HCT116 (cell line): ENCODE measurements around the gene PRKAA1. TPM values are rescaled to one million over a fixed set of nuclear protein-coding genes. Genes with fewer than 3 reads are reported as not detected.
A peak's percentile ranks its signal among the peaks of the same experiment; 100 is the strongest.

Experiments
- ATAC-seq: fragments of 200-7000 bp; cut with Tn5 transposase; 2 replicates; pipeline ENCODE4 v1.9.1; 2020; ENCODE audit warnings: mild to moderate bottlenecking, moderate library complexity
- BruUV-seq: library from RNA; stranded (reverse); fragments of 400-500 nt; replicated peaks from 2 replicates; lab custom pipeline; 2021; lab: Mats Ljungman, UMichigan
- CTCF ChIA-PET: fragments of 300-600 bp; sonication (Branson Sonifier 250); formaldehyde crosslinking; loops from one replicate; lab custom pipeline; 2021; ENCODE audit warnings: antibody characterized with exemption; lab: Charles Lee
- POLR2A ChIA-PET: fragments of 300-600, 350-600 bp; sonication (Branson Sonifier 250); formaldehyde crosslinking; loops from one replicate; lab custom pipeline; 2021; ENCODE audit warnings: antibody characterized with exemption; lab: Charles Lee
- RAD21 ChIA-PET, 2 experiments: fragments of 300-600 bp; sonication (Branson Sonifier 250); formaldehyde crosslinking; loops; one replicate each; lab custom pipeline; 2023; ENCODE audit warnings: low total read pairs in 2 of 2; ENCODE audit not compliant: uncharacterized antibody in 2 of 2, unreplicated experiment in 2 of 2, low non-redundant PET in 1 of 2; lab: Charles Lee
- DNase-seq: peaks from one replicate; pipeline ENCODE4 v3.0.0-alpha.2; 2010; ENCODE audit warnings: low read depth, low spot score
- H2AFZ ChIP-seq: fragments of 200-600 bp; shearing (Covaris generic), sonication (generic); 2 replicates; pipeline ENCODE4 v1.6.1; 2017; ENCODE audit warnings: low read depth, mixed run types, mixed read lengths, antibody characterized with exemption, low read length; ENCODE audit not compliant: poor library complexity, severe bottlenecking
- H3K27ac ChIP-seq: 2 replicates; pipeline ENCODE4 v1.5.1; 2012; ENCODE audit warnings: low read depth, low read length
- H3K27me3 ChIP-seq: fragments of 200-600 bp; sonication (generic); 2 replicates; pipeline ENCODE4 v1.6.1; 2016; ENCODE audit warnings: mixed run types, low read length, mixed read lengths; ENCODE audit not compliant: insufficient read depth
- H3K36me3 ChIP-seq, 2 experiments: fragments of 200-500 bp in 1 of 2; fragments of 200-600 bp in 1 of 2; sonication (Bioruptor generic) in 1 of 2; sonication (generic) in 1 of 2; 2 replicates each; pipeline versions ENCODE4 v1.5.1 to v1.6.1; 2014 to 2016; ENCODE audit warnings: low read length in 2 of 2, inconsistent platforms in 1 of 2, mixed read lengths in 1 of 2, mixed run types in 1 of 2; ENCODE audit not compliant: insufficient read depth in 2 of 2, control insufficient read depth in 1 of 2
- H3K4me1 ChIP-seq, 2 experiments: fragments of 200-600 bp in 1 of 2; sonication (generic) in 1 of 2; 2 replicates each; pipeline versions ENCODE4 v1.5.1 to v1.6.1; 2012 to 2017; ENCODE audit warnings: low read length in 2 of 2, inconsistent platforms in 1 of 2, mild to moderate bottlenecking in 1 of 2, mixed read lengths in 1 of 2, mixed run types in 1 of 2, moderate library complexity in 1 of 2; ENCODE audit not compliant: insufficient read depth in 2 of 2, control insufficient read depth in 1 of 2
- H3K4me2 ChIP-seq: fragments of 200-600 bp; sonication (generic); 2 replicates; pipeline ENCODE4 v1.6.1; 2017; ENCODE audit warnings: mixed run types, low read length, mixed read lengths
- H3K4me3 ChIP-seq, 2 experiments: fragments of 200-600 bp in 1 of 2; sonication (generic) in 1 of 2; replicated peaks in 1 of 2; 2 replicates each; pipeline ENCODE4 v1.5.1; 2011 to 2016; ENCODE audit warnings: low read length in 2 of 2, control low read depth in 1 of 2, low read depth in 1 of 2, mild to moderate bottlenecking in 1 of 2, mixed read lengths in 1 of 2, mixed run types in 1 of 2
- H3K79me2 ChIP-seq: fragments of 200-600 bp; sonication (generic); 2 replicates; pipeline ENCODE4 v1.6.1; 2017; ENCODE audit warnings: mild to moderate bottlenecking, mixed run types, low read length, moderate library complexity, mixed read lengths; ENCODE audit not compliant: insufficient read depth
- H3K9ac ChIP-seq: fragments of 200-600 bp; sonication (generic); 2 replicates; pipeline ENCODE4 v1.6.1; 2016; ENCODE audit warnings: low read length, mixed read lengths
- H3K9me2 ChIP-seq: fragments of 200-600 bp; sonication (generic), shearing (Covaris generic); 2 replicates; pipeline ENCODE4 v1.6.1; 2017; ENCODE audit warnings: mixed run types, mild to moderate bottlenecking, moderate library complexity; ENCODE audit not compliant: insufficient read depth
- H3K9me3 ChIP-seq, 2 experiments: fragments of 200-500 bp in 1 of 2; fragments of 200-600 bp in 1 of 2; sonication (Bioruptor generic) in 1 of 2; sonication (generic) in 1 of 2; 2 replicates each; pipeline ENCODE4 v1.6.1; 2014 to 2017; ENCODE audit warnings: low read length in 2 of 2, mixed read lengths in 2 of 2, inconsistent platforms in 1 of 2, low read depth in 1 of 2, mild to moderate bottlenecking in 1 of 2, mixed run types in 1 of 2, moderate library complexity in 1 of 2; ENCODE audit not compliant: control insufficient read depth in 1 of 2, insufficient read depth in 1 of 2
- H4K20me1 ChIP-seq: fragments of 200-600 bp; sonication (generic), shearing (Covaris generic); 2 replicates; pipeline ENCODE4 v1.6.1; 2017; ENCODE audit warnings: mixed run types, mild to moderate bottlenecking, moderate library complexity; ENCODE audit not compliant: insufficient read depth
- ELF1 ChIP-seq: IDR thresholded peaks from 2 replicates; pipeline ENCODE4 v1.6.1; 2012; ENCODE audit warnings: low read depth, borderline replicate concordance
- EZH2 ChIP-seq: fragments of 200-600 bp; sonication (generic); IDR thresholded peaks from 2 replicates; pipeline ENCODE4 v1.6.1; 2017; ENCODE audit warnings: antibody characterized with exemption, mixed run types
- EZH2phosphoT487 ChIP-seq: fragments of 200-600 bp; IDR thresholded peaks from 2 replicates; pipeline ENCODE4 v1.6.1; 2018; ENCODE audit warnings: antibody characterized with exemption, borderline replicate concordance
- JUND ChIP-seq: IDR thresholded peaks from 2 replicates; pipeline ENCODE4 v1.6.1; 2012
- ZFX ChIP-seq: fragments of 450-650 bp; IDR thresholded peaks from 2 replicates; pipeline ENCODE4 v1.6.1; 2017
- intact Hi-C: fragments of 100-400 bp; cut with micrococcal nuclease; formaldehyde crosslinking; loops from 2 replicates; pipeline ENCODE4 v1.10.0; 2022
- total RNA-seq: library from RNA; stranded (reverse); gene quantifications from one replicate; pipeline ENCODE4 v1.2.1, GENCODE V29; 2021; ENCODE audit not compliant: unreplicated experiment
- TF ChIP-seq, protein P1 (sequence below): IDR thresholded peaks from 2 replicates; pipeline ENCODE4 v1.6.1; 2012
- TF ChIP-seq, protein P2 (sequence below): IDR thresholded peaks from 2 replicates; pipeline ENCODE4 v1.6.1; 2012; ENCODE audit warnings: low read depth
- TF ChIP-seq, protein P3 (sequence below): IDR thresholded peaks from 2 replicates; pipeline ENCODE4 v1.6.1; 2011; ENCODE audit warnings: mild to moderate bottlenecking, low read length, moderate library complexity; ENCODE audit not compliant: insufficient replicate concordance; ENCODE audit errors: extremely low read depth
- TF ChIP-seq, protein P4 (sequence below): IDR thresholded peaks from 2 replicates; pipeline ENCODE4 v1.6.1; 2012

The PRKAA1 gene
- total RNA-seq, 1 experiment from 2014 or later, result 53.5 TPM

DNA sequence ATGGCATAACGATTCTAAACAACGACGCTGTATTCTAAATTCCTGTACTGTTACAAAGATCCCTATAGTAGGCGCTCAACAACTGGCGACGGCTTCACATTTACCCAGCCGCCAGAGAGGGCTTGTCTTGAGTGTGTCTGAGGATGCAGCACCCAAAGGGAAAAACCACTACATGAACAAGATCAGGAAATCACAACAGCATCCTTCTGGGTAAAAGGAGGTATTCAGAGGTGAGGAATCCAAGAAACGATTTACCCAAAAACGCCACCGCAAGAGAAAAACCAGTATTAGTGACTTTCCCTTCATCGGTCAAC lies 43.1 kb downstream of the PRKAA1 start (continued):
- TF ChIP-seq, protein P1, sequence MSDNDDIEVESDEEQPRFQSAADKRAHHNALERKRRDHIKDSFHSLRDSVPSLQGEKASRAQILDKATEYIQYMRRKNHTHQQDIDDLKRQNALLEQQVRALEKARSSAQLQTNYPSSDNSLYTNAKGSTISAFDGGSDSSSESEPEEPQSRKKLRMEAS, result no peak

DNA sequence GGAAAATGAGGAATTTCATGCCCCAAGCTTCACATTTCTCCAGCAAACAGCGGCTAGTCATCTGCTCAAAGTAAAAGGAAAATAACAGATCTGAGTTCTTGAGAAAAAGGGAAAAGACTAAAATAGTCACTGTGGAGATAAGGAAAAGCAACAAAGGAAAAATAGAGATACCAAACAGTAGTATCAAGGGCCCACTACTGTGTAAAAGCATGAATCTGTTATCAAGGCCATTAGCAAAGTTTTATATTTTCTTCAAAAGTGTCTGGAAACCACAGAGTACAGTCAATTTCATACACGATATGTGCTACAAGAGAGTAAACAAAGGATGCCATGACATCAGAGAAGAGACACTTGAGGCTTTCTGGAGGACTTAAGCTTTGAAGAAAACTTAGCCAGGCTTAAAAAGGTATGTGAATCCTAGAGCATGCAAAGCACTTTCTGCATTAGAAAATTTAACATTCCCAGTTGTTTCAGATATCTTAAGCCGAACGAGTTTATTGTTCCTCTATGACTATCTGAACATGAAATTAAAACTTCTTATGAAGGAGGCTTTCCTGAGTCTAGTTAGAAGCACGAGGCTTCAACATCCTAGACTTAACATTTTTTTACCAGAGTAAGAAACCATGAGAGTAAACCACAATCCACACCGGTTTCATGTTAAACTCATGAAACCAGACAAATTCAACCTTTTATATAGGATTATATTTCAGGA lies 43.6 kb downstream of the PRKAA1 start:
- CTCF ChIA-PET, result no interaction called here
- intact Hi-C loops, result loop anchor here (1.0 to 2.0 kb wide), 2 partner anchors 44 to 124 kb away; partner anchors contain the start of gene PRKAA1
- H3K36me3 ChIP-seq, result no peaks in the 10 kb centered on the region; a peak in 1 of 4 replicates
- no peaks in the 10 kb centered on the region for H3K27me3 ChIP-seq
- no peaks in the 10 kb centered on the region for H3K9me2 ChIP-seq
- RAD21 ChIA-PET, result interaction anchor here in 1 of 2 experiments (0.6 kb wide), 1 partner anchor 75 kb away, joined by 3 read pairs; no protein-coding TSS in a partner anchor
- DNase-seq (no peak), ATAC-seq (no peak)
- peaks cover 4 to 15% of the 10 kb centered on the region in 2 experiments; a peak in 3 of 4 replicates for H3K4me1 ChIP-seq
- H3K4me2 ChIP-seq, result peak overlapping the region; percentile 84
- TF ChIP-seq, protein P2, sequence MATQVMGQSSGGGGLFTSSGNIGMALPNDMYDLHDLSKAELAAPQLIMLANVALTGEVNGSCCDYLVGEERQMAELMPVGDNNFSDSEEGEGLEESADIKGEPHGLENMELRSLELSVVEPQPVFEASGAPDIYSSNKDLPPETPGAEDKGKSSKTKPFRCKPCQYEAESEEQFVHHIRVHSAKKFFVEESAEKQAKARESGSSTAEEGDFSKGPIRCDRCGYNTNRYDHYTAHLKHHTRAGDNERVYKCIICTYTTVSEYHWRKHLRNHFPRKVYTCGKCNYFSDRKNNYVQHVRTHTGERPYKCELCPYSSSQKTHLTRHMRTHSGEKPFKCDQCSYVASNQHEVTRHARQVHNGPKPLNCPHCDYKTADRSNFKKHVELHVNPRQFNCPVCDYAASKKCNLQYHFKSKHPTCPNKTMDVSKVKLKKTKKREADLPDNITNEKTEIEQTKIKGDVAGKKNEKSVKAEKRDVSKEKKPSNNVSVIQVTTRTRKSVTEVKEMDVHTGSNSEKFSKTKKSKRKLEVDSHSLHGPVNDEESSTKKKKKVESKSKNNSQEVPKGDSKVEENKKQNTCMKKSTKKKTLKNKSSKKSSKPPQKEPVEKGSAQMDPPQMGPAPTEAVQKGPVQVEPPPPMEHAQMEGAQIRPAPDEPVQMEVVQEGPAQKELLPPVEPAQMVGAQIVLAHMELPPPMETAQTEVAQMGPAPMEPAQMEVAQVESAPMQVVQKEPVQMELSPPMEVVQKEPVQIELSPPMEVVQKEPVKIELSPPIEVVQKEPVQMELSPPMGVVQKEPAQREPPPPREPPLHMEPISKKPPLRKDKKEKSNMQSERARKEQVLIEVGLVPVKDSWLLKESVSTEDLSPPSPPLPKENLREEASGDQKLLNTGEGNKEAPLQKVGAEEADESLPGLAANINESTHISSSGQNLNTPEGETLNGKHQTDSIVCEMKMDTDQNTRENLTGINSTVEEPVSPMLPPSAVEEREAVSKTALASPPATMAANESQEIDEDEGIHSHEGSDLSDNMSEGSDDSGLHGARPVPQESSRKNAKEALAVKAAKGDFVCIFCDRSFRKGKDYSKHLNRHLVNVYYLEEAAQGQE, result no peak
- TF ChIP-seq ZFX (no peak), EZH2phosphoT487 (no peak), ELF1 (no peak), EZH2 (no peak), JUND (no peak)
- TF ChIP-seq, protein P1, result no peak
- TF ChIP-seq, protein P3, sequence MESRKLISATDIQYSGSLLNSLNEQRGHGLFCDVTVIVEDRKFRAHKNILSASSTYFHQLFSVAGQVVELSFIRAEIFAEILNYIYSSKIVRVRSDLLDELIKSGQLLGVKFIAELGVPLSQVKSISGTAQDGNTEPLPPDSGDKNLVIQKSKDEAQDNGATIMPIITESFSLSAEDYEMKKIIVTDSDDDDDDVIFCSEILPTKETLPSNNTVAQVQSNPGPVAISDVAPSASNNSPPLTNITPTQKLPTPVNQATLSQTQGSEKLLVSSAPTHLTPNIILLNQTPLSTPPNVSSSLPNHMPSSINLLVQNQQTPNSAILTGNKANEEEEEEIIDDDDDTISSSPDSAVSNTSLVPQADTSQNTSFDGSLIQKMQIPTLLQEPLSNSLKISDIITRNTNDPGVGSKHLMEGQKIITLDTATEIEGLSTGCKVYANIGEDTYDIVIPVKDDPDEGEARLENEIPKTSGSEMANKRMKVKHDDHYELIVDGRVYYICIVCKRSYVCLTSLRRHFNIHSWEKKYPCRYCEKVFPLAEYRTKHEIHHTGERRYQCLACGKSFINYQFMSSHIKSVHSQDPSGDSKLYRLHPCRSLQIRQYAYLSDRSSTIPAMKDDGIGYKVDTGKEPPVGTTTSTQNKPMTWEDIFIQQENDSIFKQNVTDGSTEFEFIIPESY, result no peak
- TF ChIP-seq, protein P4, sequence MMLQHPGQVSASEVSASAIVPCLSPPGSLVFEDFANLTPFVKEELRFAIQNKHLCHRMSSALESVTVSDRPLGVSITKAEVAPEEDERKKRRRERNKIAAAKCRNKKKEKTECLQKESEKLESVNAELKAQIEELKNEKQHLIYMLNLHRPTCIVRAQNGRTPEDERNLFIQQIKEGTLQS, result no peak
- H3K9me3 ChIP-seq, result no peaks in the 10 kb centered on the region
- no peak overlapping the region for H2AFZ ChIP-seq
- peak overlapping the region; percentile 90 to 91 for H3K4me3 ChIP-seq
- H3K9ac ChIP-seq, result peak overlapping the region; percentile 78
- peak overlapping the region; percentile 75; the same call in 1 of the 2 replicates for H3K27ac ChIP-seq
- H4K20me1 ChIP-seq, result no peaks in the 10 kb centered on the region
- POLR2A ChIA-PET, result no interaction called here
- TSS peak; percentile 39 for BruUV-seq
- H3K79me2 ChIP-seq, result peaks cover 26% of the 10 kb centered on the region
